Skeletal muscle satellite cell (primary cell): ENCODE measurements around the gene TSPAN9.

Source experiments
- H3K27me3 ChIP-seq: 2 replicates; pipeline ENCODE4 v1.7.0; 2013; ENCODE audit warnings: low read length; ENCODE audit not compliant: control insufficient read depth, insufficient read depth
- H3K36me3 ChIP-seq: 2 replicates; pipeline ENCODE4 v1.7.0; 2013; ENCODE audit warnings: mild to moderate bottlenecking, control low read depth, low read length; ENCODE audit not compliant: insufficient read depth
- H3K4me1 ChIP-seq: 2 replicates; pipeline ENCODE4 v1.7.0; 2013; ENCODE audit warnings: low read length; ENCODE audit not compliant: control insufficient read depth, insufficient read depth
- H3K4me2 ChIP-seq: 2 replicates; pipeline ENCODE4 v1.7.0; 2013; ENCODE audit warnings: mild to moderate bottlenecking, low read length
- H3K4me3 ChIP-seq: 2 replicates; pipeline ENCODE4 v1.7.0; 2013; ENCODE audit warnings: low read length
- H3K9ac ChIP-seq: 2 replicates; pipeline ENCODE4 v1.7.0; 2013; ENCODE audit warnings: mild to moderate bottlenecking, low read depth, low read length, moderate library complexity
- H3K9me3 ChIP-seq: replicated peaks from 2 replicates; pipeline ENCODE4 v1.7.0; 2013; ENCODE audit warnings: mild to moderate bottlenecking, control low read depth, low read length

Gene TSPAN9

DNA sequence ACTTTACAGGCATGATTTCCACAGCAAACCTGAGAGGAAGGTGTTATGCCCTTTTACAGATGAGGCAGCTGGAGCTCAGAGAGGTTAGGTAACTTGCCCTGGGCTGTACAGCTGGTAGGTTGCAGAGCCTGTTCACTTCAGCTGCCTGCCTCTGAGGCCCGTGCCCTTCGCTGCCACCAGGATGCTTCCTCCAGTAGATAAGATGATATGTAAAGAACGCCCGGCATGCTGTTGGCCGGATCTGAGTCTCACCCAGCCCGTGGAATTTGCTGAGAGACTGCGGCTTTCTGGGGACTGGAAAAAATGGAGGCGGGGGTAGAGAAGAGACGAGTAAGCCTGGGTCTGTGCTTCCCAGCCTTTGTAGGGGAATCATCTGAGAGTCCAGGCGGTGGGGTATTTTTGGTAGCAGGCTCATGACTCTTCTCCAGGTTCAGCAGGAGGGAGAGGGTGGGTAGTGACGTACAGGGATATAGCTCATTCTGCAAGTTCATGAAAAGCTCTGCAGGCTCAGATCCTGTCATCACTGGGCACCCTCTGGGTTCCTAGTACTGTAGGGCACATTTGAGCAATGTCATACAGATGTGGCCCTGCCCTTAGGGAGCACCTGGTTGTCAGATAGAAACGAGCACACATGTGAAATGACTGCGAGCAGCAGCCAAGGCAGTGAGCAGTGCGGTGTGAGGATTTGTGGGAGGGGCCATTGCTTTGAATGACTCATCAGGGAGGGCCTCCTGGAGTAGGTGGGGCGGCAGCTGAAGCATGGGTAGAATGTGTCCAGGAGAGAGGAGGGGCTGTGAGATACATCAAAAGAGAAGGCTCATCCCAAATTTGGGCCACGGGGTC is 159.4 kb downstream of the TSPAN9 start:
- no peaks in the 10 kb centered on the region for H3K9me3 ChIP-seq
- H3K36me3 ChIP-seq: no peaks in the 10 kb centered on the region

DNA sequence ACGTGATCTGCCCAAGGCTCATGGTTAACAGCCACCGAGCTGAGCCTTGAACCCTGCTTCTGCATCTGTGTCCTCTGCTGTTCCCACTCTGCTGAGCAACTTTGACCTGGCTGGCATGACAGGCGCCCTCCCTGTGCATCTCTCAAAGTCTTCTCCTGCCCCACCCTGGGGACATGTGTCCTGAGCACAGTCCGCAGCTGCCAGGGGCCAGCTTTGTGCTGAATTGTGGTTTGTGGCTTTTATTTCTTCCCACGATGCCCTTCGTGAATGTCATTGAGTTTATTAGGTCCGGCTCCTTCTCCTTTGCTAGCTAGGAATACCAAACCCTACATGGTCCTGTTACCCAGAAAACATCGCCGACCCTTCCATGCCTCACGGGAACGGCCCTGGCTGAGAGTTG is 161.0 kb downstream of the TSPAN9 start:
- H3K27me3 ChIP-seq: peaks cover 19% of the 10 kb centered on the region
- no peak overlapping the region for H3K4me2 ChIP-seq
- no peaks in the 10 kb centered on the region for H3K36me3 ChIP-seq
- H3K4me3 ChIP-seq: no peak overlapping the region
- no peaks in the 10 kb centered on the region for H3K9me3 ChIP-seq
- no peak overlapping the region for H3K9ac ChIP-seq
- peaks cover 6% of the 10 kb centered on the region for H3K4me1 ChIP-seq

More for the DNA sequence above, 159.4 kb downstream of the TSPAN9 start:
- peaks cover 10% of the 10 kb centered on the region for H3K4me1 ChIP-seq
- no peak overlapping the region for H3K4me3 ChIP-seq
- no peak overlapping the region for H3K4me2 ChIP-seq
- H3K27me3 ChIP-seq: peaks cover 29% of the 10 kb centered on the region
- H3K9ac ChIP-seq: no peak overlapping the region

DNA sequence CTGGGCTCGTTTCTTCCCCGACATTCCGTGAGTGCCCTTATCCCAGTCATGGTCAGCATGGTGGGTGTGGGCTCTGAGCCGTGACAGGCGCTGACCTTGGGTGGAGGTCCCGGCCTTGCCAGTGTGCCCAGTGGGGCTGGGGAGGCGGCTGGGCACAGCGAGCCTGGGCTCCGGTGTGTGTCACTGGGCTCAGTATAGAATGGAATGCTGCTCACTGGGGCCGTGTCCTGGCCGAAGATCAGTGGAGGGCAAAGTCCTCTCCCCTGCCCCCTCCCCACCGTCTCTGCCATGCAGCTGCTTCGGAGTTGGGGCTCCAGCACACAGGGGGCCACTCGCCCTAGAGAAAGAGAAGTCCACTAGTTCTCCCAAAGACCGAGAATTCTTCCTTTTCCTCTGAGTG is 164.4 kb downstream of the TSPAN9 start:
- no peak overlapping the region for H3K4me3 ChIP-seq
- H3K9ac ChIP-seq: no peak overlapping the region
- H3K4me2 ChIP-seq: no peak overlapping the region
- peaks cover 6% of the 10 kb centered on the region for H3K4me1 ChIP-seq
- H3K27me3 ChIP-seq: peaks cover 9% of the 10 kb centered on the region
- no peaks in the 10 kb centered on the region for H3K36me3 ChIP-seq
- no peaks in the 10 kb centered on the region for H3K9me3 ChIP-seq

DNA sequence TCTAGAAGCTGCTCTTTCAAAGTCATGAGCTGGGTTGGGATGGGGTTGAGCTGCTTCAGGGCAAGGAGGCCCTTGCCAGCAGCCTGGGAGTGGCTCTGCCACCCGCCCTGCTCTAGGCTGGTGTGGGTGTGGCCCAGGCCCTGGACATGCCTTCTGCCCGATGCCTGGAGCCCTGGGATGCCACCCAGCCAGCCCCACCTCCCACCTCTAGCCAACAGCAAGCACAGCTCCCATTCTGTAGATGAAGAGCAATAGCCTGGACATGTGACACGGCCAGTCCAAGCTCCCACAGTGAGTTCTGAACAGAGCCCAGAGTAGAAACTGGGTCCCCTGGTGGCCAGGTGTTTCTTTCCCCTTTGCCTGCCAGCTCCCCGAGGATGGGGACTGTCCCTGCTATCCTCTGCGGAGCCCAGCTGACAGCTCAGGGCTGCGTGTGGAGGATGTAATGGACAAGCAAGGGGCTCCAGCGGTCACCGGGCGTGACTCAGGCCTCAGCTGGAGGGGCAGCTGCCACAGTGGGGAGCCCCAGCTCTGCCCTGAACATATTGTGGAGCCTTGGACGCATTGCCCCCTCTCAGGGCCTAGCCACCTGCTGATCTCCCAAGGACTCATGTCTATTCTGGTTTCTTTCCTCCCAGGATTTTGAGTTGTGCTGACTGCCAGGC is 165.2 kb downstream of the TSPAN9 start:
- no peak overlapping the region for H3K4me3 ChIP-seq
- no peaks in the 10 kb centered on the region for H3K36me3 ChIP-seq
- H3K4me2 ChIP-seq: no peak overlapping the region
- peaks cover 15% of the 10 kb centered on the region for H3K27me3 ChIP-seq
- H3K9ac ChIP-seq: no peak overlapping the region
- no peaks in the 10 kb centered on the region for H3K4me1 ChIP-seq
- no peaks in the 10 kb centered on the region for H3K9me3 ChIP-seq

DNA sequence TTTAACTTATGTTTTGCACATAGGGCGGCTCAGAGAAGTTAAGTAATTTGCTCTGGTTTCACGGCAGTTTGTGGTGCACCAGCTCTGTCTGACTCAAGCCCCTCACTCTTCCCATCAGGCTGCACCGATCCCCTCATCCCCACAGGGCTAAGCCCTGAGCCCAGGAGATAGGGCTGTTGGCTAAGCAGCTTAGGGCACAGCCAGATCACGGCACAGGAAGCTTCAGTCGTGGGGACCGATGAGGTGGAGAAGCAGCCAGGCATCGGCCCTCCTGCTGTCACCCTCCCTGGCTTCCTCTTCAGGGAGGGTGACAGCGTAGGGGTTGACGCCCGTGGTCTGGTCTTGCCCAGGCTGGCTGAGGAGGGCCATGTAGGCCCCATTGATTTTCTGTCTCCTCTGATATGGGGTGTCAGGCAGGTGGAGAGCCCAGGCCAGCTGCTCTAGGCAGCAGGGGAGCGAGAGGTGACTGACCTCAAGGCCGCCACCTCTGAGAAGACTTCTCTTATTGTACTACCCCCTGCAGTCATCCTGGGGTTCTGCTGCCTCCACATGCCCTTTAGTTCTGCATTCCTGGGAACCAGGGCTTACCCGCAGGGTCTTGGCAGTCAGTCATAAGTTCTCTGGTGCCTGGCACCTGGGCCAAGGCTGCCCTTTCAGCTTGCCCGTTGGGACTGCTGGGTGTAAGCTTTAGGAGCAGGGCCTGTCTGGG is 166.4 kb downstream of the TSPAN9 start:
- H3K4me1 ChIP-seq: no peaks in the 10 kb centered on the region
- no peaks in the 10 kb centered on the region for H3K36me3 ChIP-seq
- peaks cover 14% of the 10 kb centered on the region for H3K27me3 ChIP-seq
- H3K9ac ChIP-seq: no peak overlapping the region
- H3K9me3 ChIP-seq: no peaks in the 10 kb centered on the region
- no peak overlapping the region for H3K4me2 ChIP-seq
- no peak overlapping the region for H3K4me3 ChIP-seq

DNA sequence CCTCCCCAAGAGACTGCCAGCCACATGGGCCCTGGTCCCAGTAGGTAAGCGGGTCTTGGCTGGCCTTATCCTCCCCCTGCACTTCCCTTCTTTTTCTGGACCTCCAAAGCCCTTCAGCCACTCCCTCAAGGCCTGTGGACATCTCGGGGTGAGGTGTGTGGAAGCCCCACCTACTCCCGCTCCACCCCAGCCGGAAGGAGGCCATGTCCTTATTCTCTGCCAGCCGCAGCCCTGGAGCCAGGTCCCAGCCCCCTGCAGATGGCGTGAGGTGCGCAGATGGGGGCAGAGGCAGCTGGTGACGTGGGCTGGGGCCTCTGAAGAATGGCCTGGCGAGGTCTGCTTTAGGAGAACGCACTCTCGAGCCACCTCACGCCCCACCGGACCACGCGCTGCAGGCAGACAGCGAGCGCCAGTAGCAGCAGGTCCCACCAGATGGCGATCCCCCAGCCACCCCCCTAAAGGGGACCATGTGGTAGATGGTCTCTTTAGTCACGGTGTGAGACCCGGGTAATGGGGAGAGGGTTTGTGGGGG is 167.1 kb downstream of the TSPAN9 start:
- Histone ChIP-seq H3K4me3 (no peak overlapping the region), H3K36me3 (no peaks in the 10 kb centered on the region), H3K9me3 (no peaks in the 10 kb centered on the region), H3K27me3 (peaks cover 14% of the 10 kb centered on the region), H3K9ac (no peak overlapping the region), H3K4me1 (no peaks in the 10 kb centered on the region), H3K4me2 (no peak overlapping the region)

DNA sequence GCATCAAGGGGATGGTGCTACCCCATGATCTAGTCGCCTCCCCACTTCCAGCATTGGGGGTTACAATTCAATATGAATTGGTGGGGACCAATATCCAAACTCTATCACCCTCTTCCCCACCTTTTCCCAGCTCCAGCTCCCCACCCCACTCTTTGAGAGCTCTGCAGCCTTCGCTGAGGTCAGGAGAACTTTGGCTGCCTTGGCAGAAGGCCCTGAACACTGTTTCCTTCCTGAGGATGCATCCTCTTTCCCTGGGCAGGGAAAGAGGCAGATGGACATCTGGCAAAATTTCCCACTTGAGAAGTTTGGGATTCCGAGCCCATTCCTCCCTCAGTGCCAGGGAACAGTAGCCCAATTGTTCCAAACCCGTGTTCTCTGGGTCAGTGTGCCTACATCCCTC is 169.1 kb downstream of the TSPAN9 start:
- Histone ChIP-seq H3K4me3 (no peak overlapping the region), H3K9ac (no peak overlapping the region), H3K9me3 (no peaks in the 10 kb centered on the region), H3K36me3 (no peaks in the 10 kb centered on the region), H3K4me2 (no peak overlapping the region), H3K4me1 (no peaks in the 10 kb centered on the region), H3K27me3 (peaks cover 23% of the 10 kb centered on the region)

DNA sequence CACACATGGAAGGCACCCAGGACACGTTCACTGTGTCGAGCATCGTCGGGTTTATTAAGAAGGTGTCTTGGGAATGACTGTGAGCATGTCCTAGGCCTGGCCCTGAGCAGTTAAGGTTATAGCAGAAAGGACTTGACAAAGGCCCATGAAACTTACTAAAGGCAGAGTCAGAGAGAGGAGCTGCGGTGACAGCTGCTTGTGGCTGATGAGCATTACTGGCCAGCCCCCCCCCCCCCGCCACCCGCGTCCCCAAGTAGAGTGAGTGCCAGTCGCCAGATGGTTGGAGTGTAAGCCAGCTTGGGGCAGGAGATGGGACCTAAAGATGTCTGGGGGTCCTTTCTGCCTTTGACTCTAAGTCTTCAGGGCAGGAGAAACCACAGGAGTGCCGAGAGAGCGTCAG is 169.9 kb downstream of the TSPAN9 start:
- no peaks in the 10 kb centered on the region for H3K9me3 ChIP-seq
- no peak overlapping the region for H3K9ac ChIP-seq
- H3K4me1 ChIP-seq: no peaks in the 10 kb centered on the region
- H3K36me3 ChIP-seq: no peaks in the 10 kb centered on the region
- no peak overlapping the region for H3K4me3 ChIP-seq
- no peak overlapping the region for H3K4me2 ChIP-seq
- H3K27me3 ChIP-seq: peaks cover 29% of the 10 kb centered on the region

DNA sequence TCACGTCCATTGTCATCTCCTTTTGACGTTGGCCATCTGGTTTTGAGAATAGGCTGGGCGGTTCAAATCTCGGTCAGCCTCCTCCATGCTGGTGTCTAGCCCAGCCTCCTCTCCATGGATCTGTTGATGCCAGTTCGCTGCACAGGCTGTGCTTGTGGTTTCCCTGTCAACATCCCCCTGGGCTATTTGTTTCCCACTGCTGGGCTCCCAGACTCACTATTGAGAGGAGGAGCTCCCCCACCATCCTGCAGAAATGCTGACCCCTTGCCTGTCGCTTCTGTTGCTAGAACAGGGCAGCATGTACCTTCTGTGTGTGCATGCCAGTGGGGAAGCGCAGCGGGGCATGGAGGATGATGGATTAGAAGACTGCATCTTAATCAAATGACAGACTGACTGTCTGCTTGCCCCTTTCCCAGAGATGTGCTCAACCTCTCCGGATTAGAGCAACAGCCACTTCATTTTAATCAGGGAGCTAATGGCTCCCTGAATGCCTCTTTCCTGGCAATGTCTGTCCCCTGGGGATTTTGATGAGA is 170.5 kb downstream of the TSPAN9 start:
- Histone ChIP-seq H3K27me3 (peaks cover 35% of the 10 kb centered on the region), H3K4me2 (no peak overlapping the region), H3K9me3 (no peaks in the 10 kb centered on the region), H3K4me1 (no peaks in the 10 kb centered on the region), H3K36me3 (no peaks in the 10 kb centered on the region), H3K4me3 (no peak overlapping the region), H3K9ac (no peak overlapping the region)

DNA sequence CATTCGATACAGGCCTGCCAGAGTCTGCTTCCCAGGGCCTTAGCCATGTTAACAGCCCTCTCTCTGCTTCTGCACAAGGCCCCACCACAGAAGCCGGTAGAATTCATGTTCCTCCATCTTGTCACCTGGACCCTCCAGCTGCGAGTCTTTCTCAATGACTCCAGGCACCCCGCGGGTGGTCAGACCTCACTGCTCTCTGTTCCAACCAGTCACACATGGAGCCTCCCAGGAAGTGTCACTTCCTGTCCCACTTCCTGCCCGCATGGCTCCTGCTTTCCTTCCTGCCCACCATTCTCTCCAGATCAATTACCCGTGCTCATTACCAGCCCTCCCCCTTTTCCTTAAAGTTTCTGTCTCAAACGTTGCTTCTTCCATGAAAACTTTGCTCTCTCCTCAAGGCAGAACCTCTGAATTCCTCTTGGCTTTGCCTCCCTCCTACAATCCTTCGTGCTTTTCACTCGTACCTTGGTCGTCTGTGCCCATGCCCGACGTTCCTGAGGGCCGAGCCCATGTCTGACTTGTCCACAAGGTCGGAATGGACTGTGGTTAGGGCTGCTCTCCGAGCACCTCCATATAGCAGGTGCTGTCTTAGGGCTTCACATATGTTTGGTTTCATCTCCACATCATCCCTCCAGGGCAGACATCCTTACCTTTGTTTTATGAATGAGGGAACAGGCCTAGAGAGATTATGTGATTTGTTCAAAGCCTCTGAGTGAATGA is 172.1 kb downstream of the TSPAN9 start:
- Histone ChIP-seq H3K36me3 (no peaks in the 10 kb centered on the region), H3K9ac (no peak overlapping the region), H3K4me1 (no peaks in the 10 kb centered on the region), H3K4me3 (no peak overlapping the region), H3K9me3 (no peaks in the 10 kb centered on the region), H3K27me3 (peaks cover 43% of the 10 kb centered on the region), H3K4me2 (no peak overlapping the region)

DNA sequence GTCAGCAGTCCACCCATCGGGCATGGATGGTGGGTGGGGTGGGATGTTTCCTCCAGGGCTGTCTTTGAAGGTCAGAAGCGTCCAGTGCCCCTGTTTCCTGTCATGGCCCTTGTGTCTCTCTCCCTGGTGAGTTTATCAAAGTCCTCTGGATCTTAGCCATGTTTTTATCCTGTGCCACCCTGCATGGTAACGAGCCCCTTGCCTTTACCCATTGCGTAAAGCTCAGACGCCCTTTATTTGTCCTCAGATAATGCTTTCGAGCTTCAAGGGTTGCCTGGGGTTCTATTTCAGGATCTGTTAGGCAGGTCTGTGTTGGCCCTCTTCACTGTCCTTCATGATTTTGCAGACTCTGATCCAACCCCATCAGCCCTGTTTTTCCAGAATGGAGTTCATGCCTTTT is 172.9 kb downstream of the TSPAN9 start:
- Histone ChIP-seq H3K9me3 (no peaks in the 10 kb centered on the region), H3K9ac (no peak overlapping the region), H3K4me3 (no peak overlapping the region)

More for the DNA sequence above, 172.9 kb downstream of the TSPAN9 start:
- no peak overlapping the region for H3K4me2 ChIP-seq
- H3K4me1 ChIP-seq: no peaks in the 10 kb centered on the region
- H3K36me3 ChIP-seq: no peaks in the 10 kb centered on the region
- peaks cover 45% of the 10 kb centered on the region for H3K27me3 ChIP-seq
